NB4 (cell line): ENCODE results near the gene GALNT9.
A peak's percentile ranks its signal among the peaks of the same experiment; 100 is the strongest.

ENCODE experiments used
- MYC ChIP-seq: IDR thresholded peaks from 2 replicates; pipeline ENCODE4 v1.6.1; 2011; ENCODE audit warnings: low read depth, low read length
- POLR2A ChIP-seq: IDR thresholded peaks from 2 replicates; pipeline ENCODE4 v1.6.1; 2011; ENCODE audit warnings: mild to moderate bottlenecking; ENCODE audit not compliant: insufficient read length; ENCODE audit errors: extremely low read depth
- TF ChIP-seq, protein P1 (sequence below): IDR thresholded peaks from one replicate; pipeline ENCODE4 v1.5.1; 2012; ENCODE audit warnings: low read depth, low read length
- TF ChIP-seq, protein P2 (sequence below): IDR thresholded peaks from 2 replicates; pipeline ENCODE4 v1.6.1; 2011; ENCODE audit warnings: low read depth, low read length

DNA sequence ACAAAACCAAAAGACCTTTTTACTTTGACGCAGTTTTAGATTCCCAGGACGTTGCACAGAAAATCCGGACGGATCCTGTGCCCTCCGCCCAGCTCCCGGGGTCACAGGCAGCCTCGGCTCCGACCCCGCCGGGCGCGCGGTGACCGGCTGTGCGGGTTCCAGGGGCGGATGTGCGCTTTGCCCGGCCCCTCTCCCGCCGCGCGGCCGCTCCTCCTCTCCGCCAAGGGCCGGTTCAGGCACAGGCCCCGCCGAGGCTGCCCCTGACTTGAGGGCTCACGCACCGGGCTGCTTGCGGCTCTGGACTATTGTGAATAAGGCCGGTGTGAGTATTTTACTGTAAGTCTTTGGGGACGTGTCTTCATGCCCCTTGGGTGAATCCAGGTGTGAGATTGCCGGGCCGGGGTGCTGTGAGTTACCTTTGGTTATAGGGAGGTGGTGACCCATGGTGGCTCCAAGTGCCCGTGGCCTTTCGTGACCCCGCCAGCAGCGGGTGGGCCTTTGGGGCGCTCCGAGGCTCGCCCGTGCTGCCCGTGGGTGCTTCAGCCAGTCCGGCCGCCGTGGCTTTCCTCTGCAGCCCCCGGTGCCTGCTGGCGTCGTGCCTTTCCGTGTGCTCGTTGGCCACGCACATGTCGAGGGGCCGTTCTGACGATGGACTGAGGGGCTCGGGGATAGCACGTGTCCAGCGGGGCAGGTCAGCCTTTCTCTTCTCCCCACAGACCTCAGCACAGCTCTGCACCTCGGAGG is 139.2 kb downstream of the GALNT9 start:
- TF ChIP-seq, protein P1, sequence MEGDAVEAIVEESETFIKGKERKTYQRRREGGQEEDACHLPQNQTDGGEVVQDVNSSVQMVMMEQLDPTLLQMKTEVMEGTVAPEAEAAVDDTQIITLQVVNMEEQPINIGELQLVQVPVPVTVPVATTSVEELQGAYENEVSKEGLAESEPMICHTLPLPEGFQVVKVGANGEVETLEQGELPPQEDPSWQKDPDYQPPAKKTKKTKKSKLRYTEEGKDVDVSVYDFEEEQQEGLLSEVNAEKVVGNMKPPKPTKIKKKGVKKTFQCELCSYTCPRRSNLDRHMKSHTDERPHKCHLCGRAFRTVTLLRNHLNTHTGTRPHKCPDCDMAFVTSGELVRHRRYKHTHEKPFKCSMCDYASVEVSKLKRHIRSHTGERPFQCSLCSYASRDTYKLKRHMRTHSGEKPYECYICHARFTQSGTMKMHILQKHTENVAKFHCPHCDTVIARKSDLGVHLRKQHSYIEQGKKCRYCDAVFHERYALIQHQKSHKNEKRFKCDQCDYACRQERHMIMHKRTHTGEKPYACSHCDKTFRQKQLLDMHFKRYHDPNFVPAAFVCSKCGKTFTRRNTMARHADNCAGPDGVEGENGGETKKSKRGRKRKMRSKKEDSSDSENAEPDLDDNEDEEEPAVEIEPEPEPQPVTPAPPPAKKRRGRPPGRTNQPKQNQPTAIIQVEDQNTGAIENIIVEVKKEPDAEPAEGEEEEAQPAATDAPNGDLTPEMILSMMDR, result no peak
- TF ChIP-seq, protein P2, sequence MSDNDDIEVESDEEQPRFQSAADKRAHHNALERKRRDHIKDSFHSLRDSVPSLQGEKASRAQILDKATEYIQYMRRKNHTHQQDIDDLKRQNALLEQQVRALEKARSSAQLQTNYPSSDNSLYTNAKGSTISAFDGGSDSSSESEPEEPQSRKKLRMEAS, result no peak
- TF ChIP-seq POLR2A (no peak), MYC (peak; percentile 30; the same call in 1 of the 2 replicates)
